ENCODE results near the gene CPN2. TPM values are rescaled to one million over a fixed set of nuclear protein-coding genes. Genes with fewer than 3 reads are reported as not detected.

The CPN2 gene
- total RNA-seq, 2 experiments from 2014 or later: not detected

DNA sequence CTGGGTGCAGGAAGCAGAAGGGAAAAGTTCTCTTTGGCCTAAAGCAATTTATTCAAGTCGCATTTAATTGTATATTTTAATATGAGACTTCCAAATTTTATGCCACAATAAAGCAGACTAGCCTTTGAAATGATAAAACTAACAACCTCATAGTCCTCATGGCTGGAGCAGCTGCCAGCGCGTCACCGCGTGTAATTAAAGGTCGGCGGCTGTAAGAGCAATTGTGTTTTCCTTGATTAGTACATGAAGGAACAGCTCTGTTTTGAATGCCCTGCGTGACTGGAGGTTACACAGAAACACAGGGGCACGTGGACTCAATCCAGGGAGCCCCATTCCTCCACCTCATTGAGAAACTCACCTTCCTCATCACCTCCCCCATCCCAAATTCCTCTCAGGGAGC is 28.5 kb upstream of the CPN2 start:
- DNase-seq: no peak
- H3K9me3 Mint-ChIP-seq: no peaks in the 10 kb centered on the region
- H3K27me3 Mint-ChIP-seq: peaks cover 12% of the 10 kb centered on the region
- no peak overlapping the region for H3K4me3 Mint-ChIP-seq
- POLR2A ChIA-PET: interaction anchor here (0.6 kb wide), 1 partner anchor 368 kb away, joined by 3 read pairs; no protein-coding TSS in a partner anchor
- CTCF ChIA-PET: interaction anchor here (1.1 kb wide), 1 partner anchor 36 kb away, joined by 3 read pairs; no protein-coding TSS in a partner anchor
- H3K36me3 Mint-ChIP-seq: no peaks in the 10 kb centered on the region
- intact Hi-C loops (cut with micrococcal nuclease): no loop called here
- H3K4me1 Mint-ChIP-seq (ENCODE audit: low read depth): no peaks in the 10 kb centered on the region
- H3K27ac Mint-ChIP-seq: no peak overlapping the region

- Mint-ChIP-seq H3K4me3 (no peak overlapping the region), H3K27me3 (peaks cover 14% of the 10 kb centered on the region), H3K9me3 (no peaks in the 10 kb centered on the region), H3K27ac (no peak overlapping the region), H3K36me3 (no peaks in the 10 kb centered on the region), H3K4me1 (ENCODE audit: low read depth) (no peaks in the 10 kb centered on the region)
- POLR2A ChIA-PET: interaction anchor here (0.6 kb wide), 1 partner anchor 368 kb away, joined by 3 read pairs; no protein-coding TSS in a partner anchor
- DNase-seq: no peak
- CTCF ChIA-PET: interaction anchor here (1.1 kb wide), 1 partner anchor 36 kb away, joined by 3 read pairs; no protein-coding TSS in a partner anchor
- intact Hi-C loops (cut with micrococcal nuclease): no loop called here
Observed at GRCh38 chr3:194379231-194379630, 28.1 kb upstream of the CPN2 start.

- intact Hi-C loops (cut with micrococcal nuclease): no loop called here
- Mint-ChIP-seq H3K9me3 (no peaks in the 10 kb centered on the region), H3K4me3 (no peak overlapping the region), H3K27ac (no peak overlapping the region), H3K4me1 (ENCODE audit: low read depth) (no peaks in the 10 kb centered on the region), H3K36me3 (no peaks in the 10 kb centered on the region), H3K27me3 (peaks cover 14% of the 10 kb centered on the region)
- POLR2A ChIA-PET: no interaction called here
- CTCF ChIA-PET: interaction anchor here (0.6 kb wide), 1 partner anchor 44 kb away, joined by 3 read pairs; no protein-coding TSS in a partner anchor
- DNase-seq: no peak
Observed at GRCh38 chr3:194377708-194378107, 26.6 kb upstream of the CPN2 start.

DNA sequence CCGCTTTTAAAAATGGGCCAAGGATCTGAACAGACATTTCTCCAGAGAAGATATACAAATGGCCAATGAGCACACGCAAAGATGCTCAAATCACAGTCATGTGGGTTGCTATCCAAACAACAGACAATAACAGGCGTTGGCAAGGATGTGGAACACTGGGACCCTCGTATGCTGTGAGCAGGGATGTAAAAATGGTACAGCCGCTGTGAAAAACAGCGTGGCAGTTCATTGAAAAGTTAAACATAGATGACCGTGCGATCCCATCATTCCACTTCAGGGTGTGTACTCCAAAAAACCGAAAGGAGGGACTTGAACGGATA is 25.1 kb upstream of the CPN2 start:
- Mint-ChIP-seq H3K27me3 (peaks cover 14% of the 10 kb centered on the region), H3K36me3 (no peaks in the 10 kb centered on the region), H3K4me1 (ENCODE audit: low read depth) (no peaks in the 10 kb centered on the region), H3K9me3 (no peaks in the 10 kb centered on the region), H3K4me3 (no peak overlapping the region), H3K27ac (no peak overlapping the region)
- intact Hi-C loops (cut with micrococcal nuclease): no loop called here
- POLR2A ChIA-PET: no interaction called here
- no peak for DNase-seq
- CTCF ChIA-PET: no interaction called here

GRCh38 chr3:194375473-194376240 is 24.5 kb upstream of the CPN2 start:
- ChIA-PET POLR2A (no interaction called here), CTCF (no interaction called here)
- no peak overlapping the region for H3K27ac Mint-ChIP-seq
- H3K4me1 Mint-ChIP-seq (ENCODE audit: low read depth): no peaks in the 10 kb centered on the region
- H3K27me3 Mint-ChIP-seq: peaks cover 16% of the 10 kb centered on the region
- H3K9me3 Mint-ChIP-seq: no peaks in the 10 kb centered on the region
- H3K4me3 Mint-ChIP-seq: no peak overlapping the region
- no peaks in the 10 kb centered on the region for H3K36me3 Mint-ChIP-seq
- DNase-seq: no peak
- intact Hi-C loops (cut with micrococcal nuclease): no loop called here

- ChIA-PET POLR2A (no interaction called here), CTCF (interaction anchor here (1.0 kb wide), 1 partner anchor 11 kb away, joined by 3 read pairs; no protein-coding TSS in a partner anchor)
- intact Hi-C loops (cut with micrococcal nuclease): no loop called here
- DNase-seq: no peak
- Mint-ChIP-seq H3K36me3 (no peaks in the 10 kb centered on the region), H3K27me3 (peaks cover 20% of the 10 kb centered on the region), H3K9me3 (no peaks in the 10 kb centered on the region), H3K4me1 (ENCODE audit: low read depth) (no peaks in the 10 kb centered on the region), H3K27ac (no peak overlapping the region), H3K4me3 (no peak overlapping the region)
Observed at GRCh38 chr3:194374935-194375334, 23.8 kb upstream of the CPN2 start.

DNA sequence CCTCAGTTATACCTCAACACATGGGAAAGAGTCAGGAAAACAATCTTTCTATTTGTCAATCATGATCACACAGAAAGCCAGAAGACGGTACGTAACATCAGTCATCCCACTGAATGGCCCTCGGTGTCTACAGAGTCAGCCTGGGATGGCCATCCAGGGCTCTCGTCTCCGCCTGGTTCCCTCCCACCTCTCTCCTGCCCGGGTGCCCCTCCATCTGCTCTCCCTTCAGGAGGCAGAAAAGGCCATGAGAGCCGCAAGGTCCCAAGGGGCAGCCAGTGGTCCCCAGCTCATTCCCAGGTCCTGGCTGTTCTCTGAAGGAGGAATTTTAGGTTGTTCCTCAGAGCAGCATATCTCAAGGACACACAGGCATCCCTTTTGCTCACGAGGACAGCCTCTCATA is 22.8 kb upstream of the CPN2 start:
- Mint-ChIP-seq H3K27me3 (peaks cover 26% of the 10 kb centered on the region), H3K4me3 (no peak overlapping the region), H3K9me3 (no peaks in the 10 kb centered on the region), H3K36me3 (no peaks in the 10 kb centered on the region), H3K4me1 (ENCODE audit: low read depth) (no peaks in the 10 kb centered on the region), H3K27ac (no peak overlapping the region)
- intact Hi-C loops (cut with micrococcal nuclease): no loop called here
- CTCF ChIA-PET: no interaction called here
- POLR2A ChIA-PET: no interaction called here
- DNase-seq: no peak

DNA sequence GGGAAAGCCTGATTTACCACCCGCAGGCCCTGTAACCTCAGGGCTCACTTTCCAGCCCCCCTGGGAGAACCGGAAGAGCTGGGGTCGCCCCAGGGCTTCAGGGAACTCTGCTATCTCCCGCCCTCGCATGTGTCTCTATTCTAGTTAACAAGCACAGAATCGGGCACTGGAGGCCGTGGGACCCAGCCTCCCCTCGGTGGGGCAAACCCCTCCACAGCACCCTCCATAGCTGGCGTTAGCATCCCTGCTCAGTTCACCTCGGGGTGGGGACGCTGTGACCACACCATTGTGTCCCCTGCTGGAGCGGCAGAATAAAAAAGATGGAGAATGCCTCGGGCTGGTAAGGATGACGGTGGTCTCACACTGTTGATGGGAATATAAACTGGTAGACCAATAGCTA is 21.9 kb upstream of the CPN2 start:
- Mint-ChIP-seq H3K27me3 (peaks cover 25% of the 10 kb centered on the region), H3K4me1 (ENCODE audit: low read depth) (no peaks in the 10 kb centered on the region), H3K27ac (no peak overlapping the region), H3K36me3 (no peaks in the 10 kb centered on the region), H3K4me3 (no peak overlapping the region), H3K9me3 (no peaks in the 10 kb centered on the region)
- no peak for DNase-seq
- ChIA-PET POLR2A (no interaction called here), CTCF (no interaction called here)
- intact Hi-C loops (cut with micrococcal nuclease): no loop called here

- intact Hi-C loops (cut with micrococcal nuclease): no loop called here
- CTCF ChIA-PET: no interaction called here
- no peaks in the 10 kb centered on the region for H3K4me1 Mint-ChIP-seq (ENCODE audit: low read depth)
- H3K27me3 Mint-ChIP-seq: peaks cover 31% of the 10 kb centered on the region
- no peaks in the 10 kb centered on the region for H3K9me3 Mint-ChIP-seq
- H3K36me3 Mint-ChIP-seq: no peaks in the 10 kb centered on the region
- POLR2A ChIA-PET: no interaction called here
- H3K27ac Mint-ChIP-seq: no peak overlapping the region
- no peak overlapping the region for H3K4me3 Mint-ChIP-seq
- no peak for DNase-seq
Observed at GRCh38 chr3:194370753-194371152, 19.6 kb upstream of the CPN2 start.

DNA sequence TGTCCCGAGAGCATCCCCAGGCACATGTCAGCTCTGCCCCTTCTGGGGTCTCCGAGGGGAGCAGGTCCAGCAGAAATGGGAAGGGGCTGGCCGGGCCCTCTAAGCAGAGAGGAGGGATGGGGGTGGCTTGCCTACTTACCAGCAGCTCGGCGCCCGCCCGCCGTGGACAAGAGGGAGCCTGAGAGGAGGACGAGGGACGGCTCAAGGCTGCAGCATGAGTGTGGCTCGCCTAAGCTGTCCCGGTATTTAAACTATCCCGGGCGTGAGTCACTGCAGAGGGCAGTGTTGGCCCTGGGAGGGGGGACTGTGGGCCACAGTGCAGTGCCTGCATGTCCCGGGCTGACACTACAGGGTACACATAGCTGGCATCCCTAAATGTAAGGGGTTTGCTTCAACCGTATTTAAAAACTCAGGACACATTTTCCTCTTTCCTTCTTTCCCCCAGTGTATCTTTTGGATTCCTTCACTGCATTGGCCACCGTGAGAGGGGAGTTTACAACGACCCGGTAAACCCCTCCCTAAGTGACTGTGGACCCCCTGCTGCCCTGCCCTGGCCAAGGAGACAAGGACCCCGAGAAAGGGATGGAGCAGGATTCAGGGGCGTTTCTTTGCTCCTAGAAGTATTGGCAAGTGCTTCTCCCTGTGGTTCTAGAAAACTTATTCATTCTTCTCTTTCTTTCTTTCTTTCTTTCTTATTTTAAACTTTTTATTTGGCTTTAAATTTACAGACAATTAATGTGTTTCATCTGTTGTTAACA is 18.6 kb upstream of the CPN2 start, which contains the start of gene LRRC15:
Gene LRRC15, minus strand, starts transcription at position 222 of the 758 bp plus-strand sequence. CDS start 8,700 bp downstream, outside the sequence.
- ChIA-PET POLR2A (no interaction called here), CTCF (no interaction called here)
- DNase-seq: no peak
- Mint-ChIP-seq H3K27ac (no peak within 1 kb of the TSS), H3K9me3 (no peaks in the 10 kb centered on the region), H3K36me3 (no peaks in the 10 kb centered on the region), H3K27me3 (peaks cover 26% of the 10 kb centered on the region), H3K4me3 (no peak within 1 kb of the TSS), H3K4me1 (ENCODE audit: low read depth) (no peaks in the 10 kb centered on the region)
- intact Hi-C loops (cut with micrococcal nuclease): no loop called here

- Mint-ChIP-seq H3K9me3 (no peaks in the 10 kb centered on the region), H3K27ac (no peak overlapping the region), H3K4me1 (ENCODE audit: low read depth) (no peaks in the 10 kb centered on the region), H3K36me3 (no peaks in the 10 kb centered on the region), H3K27me3 (peaks cover 24% of the 10 kb centered on the region), H3K4me3 (no peak overlapping the region)
- no peak for DNase-seq
- intact Hi-C loops (cut with micrococcal nuclease): no loop called here
- ChIA-PET POLR2A (no interaction called here), CTCF (no interaction called here)
Observed at GRCh38 chr3:194368918-194369317, 17.8 kb upstream of the CPN2 start.

DNA sequence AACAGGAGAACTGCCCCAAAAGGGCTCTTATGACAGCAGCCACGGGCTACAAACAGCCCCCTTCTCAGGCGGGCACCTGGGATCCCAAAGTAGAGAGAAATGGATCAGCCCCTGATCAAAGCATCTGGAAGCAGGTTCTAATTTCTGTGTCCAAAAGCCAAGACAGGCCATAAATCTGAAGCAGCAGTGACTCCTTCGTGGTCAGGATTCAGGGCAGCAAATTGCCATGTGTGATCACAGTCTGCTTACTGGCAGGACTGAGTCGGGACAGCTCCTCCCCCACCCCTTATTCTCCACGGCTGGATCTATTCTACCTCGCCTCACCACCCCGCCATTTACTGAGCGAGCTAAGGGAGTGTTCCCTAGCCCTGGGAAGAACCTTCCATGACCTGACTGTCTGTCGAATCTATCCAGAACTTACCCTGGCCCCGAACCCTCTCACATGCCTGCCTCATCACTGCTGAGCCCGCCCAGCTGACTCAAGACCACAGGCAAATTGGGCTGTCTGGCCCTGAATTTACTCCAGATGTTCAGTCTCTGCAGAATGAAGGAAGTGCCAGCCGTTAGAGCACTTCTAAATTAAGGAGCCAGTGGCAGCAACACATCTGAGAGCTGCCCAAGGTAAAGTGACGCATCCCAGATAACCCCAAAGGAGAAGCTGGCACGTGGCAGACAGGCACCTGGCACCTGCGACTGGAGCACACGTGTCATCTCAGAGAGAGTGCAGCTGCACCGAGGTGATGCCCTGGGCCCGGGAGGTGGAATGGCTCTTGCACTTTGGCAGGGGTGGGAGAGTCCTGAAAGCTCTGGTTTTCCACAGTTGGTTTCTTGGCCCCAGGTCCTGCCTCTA is 17.1 kb upstream of the CPN2 start:
- intact Hi-C loops (cut with micrococcal nuclease): no loop called here
- Mint-ChIP-seq H3K27me3 (peaks cover 24% of the 10 kb centered on the region), H3K36me3 (no peaks in the 10 kb centered on the region), H3K9me3 (no peaks in the 10 kb centered on the region), H3K4me1 (ENCODE audit: low read depth) (no peaks in the 10 kb centered on the region), H3K4me3 (no peak overlapping the region), H3K27ac (no peak overlapping the region)
- no peak for DNase-seq
- CTCF ChIA-PET: no interaction called here
- POLR2A ChIA-PET: no interaction called here

All from activated CD4-positive, alpha-beta memory T cell treated with anti-CD3 and anti-CD28 coated beads for 36 hours (primary cell).